Spleen (tissue), 11 donors: Measurements from ENCODE around the gene STARD4. TPM values are rescaled to one million over a fixed set of nuclear protein-coding genes. Genes with fewer than 3 reads are reported as not detected.

ENCODE experiments used
- DNase-seq: peaks from one replicate; pipeline ENCODE4 v3.0.0-alpha.2; 2020
- H3K27ac ChIP-seq, 8 donors: fragments of 200-600 bp; sonication (generic) in 7 of 8; 1 replicate in 4 of 8; 2 replicates in 4 of 8; pipeline versions ENCODE4 v1.5.0 to v1.8.0; 2016 to 2021; ENCODE audit warnings: inconsistent platforms in 4 of 8, mild to moderate bottlenecking in 4 of 8, moderate library complexity in 1 of 8
- H3K27me3 ChIP-seq, 7 donors: fragments of 200-600 bp; sonication (generic) in 6 of 7; replicated peaks in 1 of 7; 1 replicate in 4 of 7; 2 replicates in 3 of 7; pipeline versions ENCODE4 v1.5.0 to v1.8.0; 2016 to 2021; ENCODE audit warnings: inconsistent platforms in 3 of 7, mild to moderate bottlenecking in 1 of 7
- H3K36me3 ChIP-seq, 6 donors: fragments of 200-600 bp; sonication (generic) in 5 of 6; 1 replicate in 4 of 6; 2 replicates in 2 of 6; pipeline versions ENCODE4 v1.5.0 to v1.8.0; 2016 to 2021; ENCODE audit warnings: inconsistent platforms in 2 of 6
- H3K4me1 ChIP-seq, 6 donors: fragments of 200-600 bp; sonication (generic) in 5 of 6; 1 replicate in 3 of 6; 2 replicates in 3 of 6; pipeline versions ENCODE4 v1.5.0 to v1.8.0; 2016 to 2021; ENCODE audit warnings: inconsistent platforms in 3 of 6
- H3K4me3 ChIP-seq, 8 donors: fragments of 200-600 bp; sonication (generic) in 7 of 8; 1 replicate in 4 of 8; 2 replicates in 4 of 8; pipeline versions ENCODE4 v1.5.0 to v1.8.0; 2016 to 2021; ENCODE audit warnings: inconsistent platforms in 4 of 8, mild to moderate bottlenecking in 4 of 8, moderate library complexity in 2 of 8
- H3K9me3 ChIP-seq, 8 donors: fragments of 200-600 bp; sonication (generic) in 7 of 8; 1 replicate in 4 of 8; 2 replicates in 4 of 8; pipeline versions ENCODE4 v1.5.0 to v1.8.0; 2016 to 2021; ENCODE audit warnings: inconsistent platforms in 4 of 8
- CTCF ChIP-seq, 11 experiments: fragments of 200-600 bp in 7 of 11; fragments of 450-650 bp in 4 of 11; sonication (generic) in 4 of 11; IDR thresholded peaks in 8 of 11; conservative IDR thresholded peaks in 3 of 11; 1 replicate in 7 of 11; 2 replicates in 4 of 11; pipeline versions ENCODE4 v1.4.0 to v1.8.0; 2016 to 2021; ENCODE audit warnings: antibody characterized with exemption in 11 of 11, inconsistent platforms in 4 of 11, mild to moderate bottlenecking in 1 of 11
- POLR2A ChIP-seq, 3 donors: fragments of 450-650 bp; IDR thresholded peaks; one replicate each; pipeline ENCODE4 v1.5.1; 2017; ENCODE audit warnings: antibody characterized with exemption in 3 of 3, mild to moderate bottlenecking in 1 of 3
- POLR2AphosphoS5 ChIP-seq, 3 donors: sonication (generic); formaldehyde crosslinking; IDR thresholded peaks; one replicate each; pipeline ENCODE4 v1.5.1; 2017; ENCODE audit warnings: antibody characterized with exemption in 3 of 3
- WGBS, 5 donors: extraction: QIAGEN DNeasy Blood & Tissue Kit in 3 of 5; methylation state at CpG; one replicate each; pipeline versions ENCODE4 v1.1.5 to v1.1.7; 2013 to 2018; 5-methylcytosine and 5-hydroxymethylcytosine counted together
- intact Hi-C: fragments of 100-400 bp; cut with DNase I; formaldehyde crosslinking; loops from one replicate; pipeline ENCODE4 v1.15.0; 2023; ENCODE audit warnings: low total_unique reads
- polyA plus RNA-seq, 3 donors: library from polyadenylated mRNA; stranded (reverse); fragments of 200-250 nt; gene quantifications; one replicate each; pipeline ENCODE4 v1.2.1, GENCODE V29; 2013
- total RNA-seq, 7 donors: library from RNA; depleted of rRNA in 3 of 7; stranded (reverse); fragments of >200 nt in 3 of 7; fragmentation: NEBNext Ultra II Directional in 4 of 7; extraction: Animal tissue kit (Norgen Biotek cat#: 25700) in 4 of 7; gene quantifications; one replicate each; pipeline versions ENCODE4 v1.1.0 to v1.2.1, GENCODE V29; 2016 to 2021
- donor health status: healthy with polysubstance abuse.
- donor health status: DM: no; HTN: no; CAD: no; lungs with moderate emphysema.
- donor health status: DM: no; HTN: no; CAD: no.
- donor health status: Bipolar disorder and iron deficiency.
- donor health status: healthy.
- donor health status: DM: no; HTN: no; CAD: no.
- donor health status: DM: yes; HTN: yes; CAD: no.

STARD4 gene
- total and polyA plus RNA-seq, 10 donors: 5.7 to 36.7 (median 24.6) TPM

GRCh38 chr5:111493031-111493430, 19.3 kb downstream of the STARD4 start:
- H3K27ac ChIP-seq: no peak overlapping the region
- peaks cover 0 to 11% (median 0%) of the 10 kb centered on the region in 6 donors for H3K36me3 ChIP-seq
- no peak overlapping the region for H3K4me3 ChIP-seq
- 78 to 95% (median 86%) methylated on average over 2 of the region's 2 CpGs for WGBS, 5 donors
- no peaks in the 10 kb centered on the region for H3K9me3 ChIP-seq
- no peaks in the 10 kb centered on the region for H3K27me3 ChIP-seq
- TF ChIP-seq POLR2AphosphoS5 (IDR thresholded peaks at IDR 0.05): no peak
- intact Hi-C loops: no loop called here
- H3K4me1 ChIP-seq: peaks cover 0 to 6% (median 0%) of the 10 kb centered on the region in 6 donors
- no peak for DNase-seq

- Histone ChIP-seq H3K4me1 (no peaks in the 10 kb centered on the region), H3K27me3 (no peaks in the 10 kb centered on the region), H3K9me3 (no peaks in the 10 kb centered on the region), H3K4me3 (no peak overlapping the region), H3K36me3 (peaks cover 0 to 5% (median 0%) of the 10 kb centered on the region in 6 donors), H3K27ac (no peak overlapping the region)
- no peak for DNase-seq
- TF ChIP-seq POLR2AphosphoS5 (IDR thresholded peaks at IDR 0.05) (no peak), CTCF (IDR thresholded peaks at IDR 0.05 in 8 of 11, conservative IDR thresholded peaks at IDR 0.05 in 3 of 11) (no peak), POLR2A (IDR thresholded peaks at IDR 0.05) (no peak)
- intact Hi-C loops: no loop called here
Observed at GRCh38 chr5:111488353-111488752, 24.0 kb downstream of the STARD4 start.

- no peak overlapping the region for H3K4me3 ChIP-seq
- no peaks in the 10 kb centered on the region for H3K4me1 ChIP-seq
- no peak overlapping the region for H3K27ac ChIP-seq
- peaks cover 0 to 5% (median 0%) of the 10 kb centered on the region in 6 donors for H3K36me3 ChIP-seq
- H3K27me3 ChIP-seq: no peaks in the 10 kb centered on the region
- DNase-seq: no peak
- no peaks in the 10 kb centered on the region for H3K9me3 ChIP-seq
- intact Hi-C loops: no loop called here
- no peak for TF ChIP-seq POLR2AphosphoS5 (IDR thresholded peaks at IDR 0.05)
- TF ChIP-seq POLR2A (IDR thresholded peaks at IDR 0.05): no peak
- TF ChIP-seq CTCF (IDR thresholded peaks at IDR 0.05 in 8 of 11, conservative IDR thresholded peaks at IDR 0.05 in 3 of 11): no peak
Observed at GRCh38 chr5:111486926-111487325, 25.4 kb downstream of the STARD4 start.

GRCh38 chr5:111486055-111486454, 26.3 kb downstream of the STARD4 start:
- intact Hi-C loops: no loop called here
- Histone ChIP-seq H3K4me3 (no peak overlapping the region), H3K27ac (no peak overlapping the region), H3K36me3 (peaks cover 0 to 5% (median 0%) of the 10 kb centered on the region in 6 donors), H3K27me3 (no peaks in the 10 kb centered on the region), H3K9me3 (no peaks in the 10 kb centered on the region), H3K4me1 (no peaks in the 10 kb centered on the region)
- TF ChIP-seq POLR2AphosphoS5 (IDR thresholded peaks at IDR 0.05): no peak
- no peak for TF ChIP-seq POLR2A (IDR thresholded peaks at IDR 0.05)
- TF ChIP-seq CTCF (IDR thresholded peaks at IDR 0.05 in 8 of 11, conservative IDR thresholded peaks at IDR 0.05 in 3 of 11): no peak
- 53 to 63% (median 58%) methylated on average over 2 of the region's 2 CpGs for WGBS, 5 donors
- DNase-seq: no peak

GRCh38 chr5:111480346-111480745, 32.0 kb downstream of the STARD4 start:
- no peak overlapping the region for H3K27ac ChIP-seq
- DNase-seq: no peak
- H3K4me1 ChIP-seq: no peaks in the 10 kb centered on the region
- 59 to 68% (median 62%) methylated on average over 4 of the region's 4 CpGs for WGBS, 5 donors
- no peaks in the 10 kb centered on the region for H3K27me3 ChIP-seq
- intact Hi-C loops: no loop called here
- H3K4me3 ChIP-seq: no peak overlapping the region
- peaks cover 0 to 10% (median 0%) of the 10 kb centered on the region in 6 donors for H3K36me3 ChIP-seq
- H3K9me3 ChIP-seq: no peaks in the 10 kb centered on the region
- TF ChIP-seq CTCF (IDR thresholded peaks at IDR 0.05 in 8 of 11, conservative IDR thresholded peaks at IDR 0.05 in 3 of 11) (no peak), POLR2A (IDR thresholded peaks at IDR 0.05) (no peak), POLR2AphosphoS5 (IDR thresholded peaks at IDR 0.05) (no peak)
